ENCODE data around the gene NAV1. TPM values are rescaled to one million over a fixed set of nuclear protein-coding genes. Genes with fewer than 3 reads are reported as not detected.

NAV1 gene
- total RNA-seq, 2 donors from 2014 or later, result 17.9 to 24.1 TPM

DNA sequence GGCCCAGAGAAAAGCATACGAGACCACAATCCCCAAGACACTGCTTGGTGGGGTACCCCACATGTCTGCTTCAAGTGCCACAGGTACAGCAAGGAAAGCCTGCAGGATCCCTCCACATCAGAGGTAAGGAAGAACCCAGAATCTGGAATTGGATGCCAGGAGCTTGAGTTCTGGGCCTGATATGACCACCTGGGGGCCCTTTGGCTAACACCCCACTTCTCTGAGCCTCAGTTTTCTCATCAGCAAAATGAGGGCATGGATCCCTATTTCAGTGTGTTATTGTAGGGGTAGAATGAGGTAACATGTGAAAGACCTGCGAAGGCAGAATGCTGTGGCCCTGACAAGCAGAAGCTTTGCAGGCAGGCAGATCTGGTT lies 24.5 kb downstream of the NAV1 start:
- Histone ChIP-seq H3K4me1 (no peaks in the 10 kb centered on the region), H3K4me3 (no peak overlapping the region), H3K36me3 (no peaks in the 10 kb centered on the region), H3K27ac (peak overlapping the region; percentile 55), H3K27me3 (no peaks in the 10 kb centered on the region), H3K9me3 (no peaks in the 10 kb centered on the region), H3K9ac (ENCODE audit: low read depth in 2 of 2, low read length in 2 of 2) (no peak overlapping the region)
- no peak for TF ChIP-seq CTCF (IDR thresholded peaks at IDR 0.05)
- DNase-seq, result no peak
- intact Hi-C loops (cut with DNase I), result no loop called here

- no peak for TF ChIP-seq CTCF (IDR thresholded peaks at IDR 0.05)
- Histone ChIP-seq H3K36me3 (no peaks in the 10 kb centered on the region), H3K27me3 (no peaks in the 10 kb centered on the region), H3K4me1 (no peaks in the 10 kb centered on the region), H3K4me3 (no peak overlapping the region), H3K27ac (no peak overlapping the region), H3K9ac (ENCODE audit: low read depth in 2 of 2, low read length in 2 of 2) (no peak overlapping the region), H3K9me3 (no peaks in the 10 kb centered on the region)
- intact Hi-C loops (cut with DNase I), result no loop called here
- DNase-seq, result no peak
Measured at GRCh38 chr1:201563941-201564340, 25.0 kb downstream of the NAV1 start.

- Histone ChIP-seq H3K36me3 (no peaks in the 10 kb centered on the region), H3K9me3 (no peaks in the 10 kb centered on the region), H3K4me1 (no peaks in the 10 kb centered on the region), H3K27ac (no peak overlapping the region), H3K27me3 (no peaks in the 10 kb centered on the region), H3K4me3 (no peak overlapping the region), H3K9ac (ENCODE audit: low read depth in 2 of 2, low read length in 2 of 2) (no peak overlapping the region)
- intact Hi-C loops (cut with DNase I), result no loop called here
- no peak for TF ChIP-seq CTCF (IDR thresholded peaks at IDR 0.05)
- no peak for DNase-seq
Measured at GRCh38 chr1:201565024-201565730, 26.2 kb downstream of the NAV1 start.

DNA sequence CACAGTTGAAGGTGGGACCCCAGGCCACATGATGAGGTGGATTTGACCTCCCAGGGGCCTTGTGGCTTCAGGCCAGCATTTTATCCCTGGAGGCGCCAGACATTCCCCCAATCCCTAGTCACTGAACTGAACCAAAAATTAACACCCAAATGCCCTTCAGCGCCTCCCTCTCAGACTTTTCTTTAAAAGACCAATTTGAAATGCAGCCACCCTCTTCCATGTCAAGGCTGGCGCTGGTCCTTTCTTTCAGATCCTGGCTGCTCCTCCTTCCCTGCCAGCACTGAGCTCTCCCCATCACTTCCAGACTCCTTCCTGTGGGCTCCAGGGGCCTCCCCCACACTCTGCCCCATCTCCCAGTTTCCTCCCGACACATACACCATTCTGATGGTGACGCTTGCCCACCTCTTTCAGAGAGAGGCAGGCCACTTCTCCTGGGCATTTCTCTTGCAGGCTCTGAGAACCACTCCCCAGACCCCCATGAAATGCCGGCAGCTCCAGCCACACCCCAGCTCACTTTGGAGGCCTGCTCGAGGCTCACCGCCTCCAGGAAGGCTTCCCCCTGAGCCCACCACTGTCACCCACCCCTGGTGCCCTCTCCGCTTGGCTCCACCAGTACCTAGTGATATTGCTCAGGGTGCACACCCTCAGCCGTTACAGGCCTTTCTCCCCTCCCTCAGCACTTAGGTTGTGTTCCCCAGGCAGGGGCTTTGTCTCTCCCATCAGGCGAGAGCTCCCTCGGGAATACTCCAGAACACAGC lies 27.0 kb downstream of the NAV1 start:
- no peak for TF ChIP-seq CTCF (IDR thresholded peaks at IDR 0.05)
- intact Hi-C loops (cut with DNase I), result no loop called here
- no peaks in the 10 kb centered on the region for H3K9me3 ChIP-seq
- no peak overlapping the region for H3K9ac ChIP-seq (ENCODE audit: low read depth in 2 of 2, low read length in 2 of 2)
- H3K4me3 ChIP-seq, result no peak overlapping the region
- H3K36me3 ChIP-seq, result no peaks in the 10 kb centered on the region
- no peaks in the 10 kb centered on the region for H3K4me1 ChIP-seq
- H3K27ac ChIP-seq, result no peak overlapping the region
- H3K27me3 ChIP-seq, result no peaks in the 10 kb centered on the region
- no peak for DNase-seq

DNA sequence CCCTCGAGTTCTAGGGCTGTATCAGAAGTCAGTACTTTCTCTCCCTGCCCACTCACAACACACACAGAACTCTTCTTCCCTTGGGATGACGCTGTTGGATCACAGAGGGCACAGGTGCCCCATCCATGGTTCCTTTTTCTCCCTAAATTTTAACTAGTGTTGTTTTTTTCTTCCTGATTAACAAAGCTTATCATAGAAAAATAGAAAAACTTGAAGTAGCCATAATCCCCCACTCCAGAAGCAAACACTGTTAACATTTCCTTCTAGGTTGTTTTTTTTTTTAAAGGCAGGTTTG lies 27.5 kb downstream of the NAV1 start:
- Histone ChIP-seq H3K4me3 (no peak overlapping the region), H3K9me3 (no peaks in the 10 kb centered on the region), H3K27ac (no peak overlapping the region), H3K4me1 (no peaks in the 10 kb centered on the region), H3K27me3 (no peaks in the 10 kb centered on the region), H3K9ac (ENCODE audit: low read depth in 2 of 2, low read length in 2 of 2) (no peak overlapping the region), H3K36me3 (no peaks in the 10 kb centered on the region)
- no peak for TF ChIP-seq CTCF (IDR thresholded peaks at IDR 0.05)
- intact Hi-C loops (cut with DNase I), result no loop called here
- DNase-seq, result no peak

Measured in colonic mucosa (tissue), 4 donors.